K562 (cell line): ENCODE data around the gene MKNK1. TPM values are rescaled to one million over a fixed set of nuclear protein-coding genes. Genes with fewer than 3 reads are reported as not detected.

Experiments used
- CXXC5 ChIP-seq: fragments of 250-450 bp; sonication (Bioruptor Pico); IDR thresholded peaks from 2 replicates; pipeline ENCODE4 v1.8.0; 2022; ENCODE audit warnings: inconsistent platforms, mild to moderate bottlenecking, moderate library complexity
- FOSL1 ChIP-seq: fragments of 200-800 bp; sonication (Bioruptor generic); conservative IDR thresholded peaks from 2 replicates; pipeline ENCODE4 v1.6.1; 2016; ENCODE audit warnings: missing genetic modification characterization, missing compliant biosample characterization
- MEF2A ChIP-seq: IDR thresholded peaks from 2 replicates; pipeline ENCODE4 v1.6.1; 2011; ENCODE audit warnings: low read depth, mild to moderate bottlenecking, low read length, moderate library complexity; ENCODE audit not compliant: control insufficient read depth
- NR2F6 ChIP-seq: fragments of 450-650 bp; formaldehyde crosslinking; IDR thresholded peaks from 2 replicates; pipeline ENCODE4 v1.4.0; 2020; ENCODE audit warnings: mild to moderate bottlenecking
- POU5F1 ChIP-seq: fragments of 150-350 bp; IDR thresholded peaks from 2 replicates; pipeline ENCODE4 v1.6.1; 2014; ENCODE audit warnings: borderline replicate concordance, low read length, low read depth, mild to moderate bottlenecking; ENCODE audit not compliant: partially characterized antibody
- PTTG1 ChIP-seq: fragments of 450-650 bp; IDR thresholded peaks from 2 replicates; pipeline ENCODE4 v1.6.1; 2016; ENCODE audit warnings: low read depth, mild to moderate bottlenecking, missing genetic modification characterization, missing compliant biosample characterization
- SMAD3 ChIP-seq: fragments of 450-650 bp; formaldehyde crosslinking; conservative IDR thresholded peaks from 2 replicates; pipeline ENCODE4 v1.4.0; 2020; ENCODE audit warnings: mild to moderate bottlenecking
- TOE1 ChIP-seq, 2 experiments: fragments of 450-650 bp in 1 of 2; sonication (generic) in 1 of 2; formaldehyde crosslinking in 1 of 2; IDR thresholded peaks; 2 replicates each; pipeline versions ENCODE4 v1.7.1 to v1.8.0; 2016 to 2022; ENCODE audit warnings: borderline replicate concordance in 2 of 2, mild to moderate bottlenecking in 2 of 2, antibody characterized with exemption in 1 of 2, inconsistent platforms in 1 of 2, low read depth in 1 of 2, missing genetic modification reagents in 1 of 2, moderate library complexity in 1 of 2
- ZNF24 ChIP-seq: fragments of 450-650 bp; IDR thresholded peaks from 2 replicates; pipeline ENCODE4 v1.6.1; 2016
- polyA plus RNA-seq, 8 experiments: library from polyadenylated mRNA; depleted of rRNA in 4 of 8; stranded (reverse) in 5 of 8; unstranded in 3 of 8; fragments of >200 nt; fragmentation: Nextera tagmentation in 2 of 8; fragmentation: Illumina TruSeq in 1 of 8; extraction: Ambion mirVana in 2 of 8; extraction: Trizol in 1 of 8; gene quantifications; 2 replicates each; pipeline versions ENCODE4 v1.2.1 to v1.2.3, GENCODE V29; 2011 to 2014; ENCODE audit warnings: inconsistent platforms in 1 of 8, missing spikeins in 1 of 8
- total RNA-seq, 7 experiments: library from RNA; depleted of rRNA in 6 of 7; stranded (reverse); fragments of >200 nt in 6 of 7; fragmentation: Illumina TruSeq in 2 of 7; extraction: Trizol in 2 of 7; gene quantifications; 2 replicates each; pipeline versions ENCODE4 v1.2.1 to v1.2.3, GENCODE V29; 2011 to 2021; ENCODE audit warnings: low replicate concordance in 1 of 7
- TF ChIP-seq, protein P1 (sequence below): fragments of 150-350 bp; IDR thresholded peaks from 2 replicates; pipeline ENCODE4 v1.6.1; 2014; ENCODE audit warnings: low read depth, mild to moderate bottlenecking, low read length, borderline replicate concordance
- TF ChIP-seq, protein P2 (sequence below): IDR thresholded peaks from 2 replicates; pipeline ENCODE4 v1.6.1; 2012; ENCODE audit warnings: low read depth, low read length, improper control_type of control experiment, borderline replicate concordance
- TF ChIP-seq, protein P3 (sequence below): sonication (generic); formaldehyde crosslinking; IDR thresholded peaks from 2 replicates; pipeline ENCODE4 v1.8.1; 2023; ENCODE audit warnings: mild to moderate bottlenecking, missing genetic modification reagents
- TF ChIP-seq, protein P4 (sequence below): fragments of 450-650 bp; IDR thresholded peaks from 2 replicates; pipeline ENCODE4 v1.6.1; 2018; ENCODE audit not compliant: partially characterized antibody
- TF ChIP-seq, protein P5 (sequence below): fragments of 450-650 bp; formaldehyde crosslinking; IDR thresholded peaks from 2 replicates; pipeline ENCODE4 v1.4.0; 2020; ENCODE audit warnings: mild to moderate bottlenecking

MKNK1 gene
- total and polyA plus RNA-seq, 9 of the 15 experiments (the other 6 are each of a cell fraction or from before 2014, with no cell fraction given) = 27.7 to 51.3 (median 43.7) TPM

DNA sequence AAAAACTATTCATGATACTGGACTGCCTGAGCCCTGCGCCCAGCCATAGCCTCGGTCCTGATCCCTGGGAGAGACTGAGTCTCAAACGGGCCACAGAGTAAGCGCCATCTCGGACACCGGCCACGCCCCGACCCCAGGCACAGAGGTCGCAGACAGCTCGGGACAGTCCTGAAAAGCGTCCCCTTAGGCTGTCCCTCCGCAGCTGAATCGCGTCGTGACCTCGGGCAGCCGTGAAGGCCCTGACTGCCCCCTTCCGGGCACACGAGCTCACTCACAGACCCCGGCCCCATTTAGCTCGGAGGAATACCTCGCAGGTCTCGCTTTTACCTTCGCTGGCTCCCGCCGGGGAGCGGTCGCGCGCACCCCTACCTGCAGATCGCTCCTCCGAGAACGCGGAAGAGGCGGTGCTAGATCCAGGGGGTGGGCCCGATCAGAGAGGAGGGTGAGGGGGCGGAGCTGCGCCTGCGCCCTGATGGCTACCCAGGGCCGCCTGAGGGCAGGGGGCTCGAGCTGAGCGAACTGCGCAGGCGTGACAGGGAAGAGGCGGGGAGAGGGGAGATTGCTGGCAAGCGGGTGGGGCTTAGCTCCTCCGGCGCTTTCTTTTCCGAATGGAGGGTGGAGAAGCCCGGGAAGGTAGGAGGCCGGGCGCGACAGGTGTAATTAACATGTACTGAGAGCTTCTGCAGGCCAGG lies at the start of gene MKNK1 (continued):
- TF ChIP-seq, protein P1, sequence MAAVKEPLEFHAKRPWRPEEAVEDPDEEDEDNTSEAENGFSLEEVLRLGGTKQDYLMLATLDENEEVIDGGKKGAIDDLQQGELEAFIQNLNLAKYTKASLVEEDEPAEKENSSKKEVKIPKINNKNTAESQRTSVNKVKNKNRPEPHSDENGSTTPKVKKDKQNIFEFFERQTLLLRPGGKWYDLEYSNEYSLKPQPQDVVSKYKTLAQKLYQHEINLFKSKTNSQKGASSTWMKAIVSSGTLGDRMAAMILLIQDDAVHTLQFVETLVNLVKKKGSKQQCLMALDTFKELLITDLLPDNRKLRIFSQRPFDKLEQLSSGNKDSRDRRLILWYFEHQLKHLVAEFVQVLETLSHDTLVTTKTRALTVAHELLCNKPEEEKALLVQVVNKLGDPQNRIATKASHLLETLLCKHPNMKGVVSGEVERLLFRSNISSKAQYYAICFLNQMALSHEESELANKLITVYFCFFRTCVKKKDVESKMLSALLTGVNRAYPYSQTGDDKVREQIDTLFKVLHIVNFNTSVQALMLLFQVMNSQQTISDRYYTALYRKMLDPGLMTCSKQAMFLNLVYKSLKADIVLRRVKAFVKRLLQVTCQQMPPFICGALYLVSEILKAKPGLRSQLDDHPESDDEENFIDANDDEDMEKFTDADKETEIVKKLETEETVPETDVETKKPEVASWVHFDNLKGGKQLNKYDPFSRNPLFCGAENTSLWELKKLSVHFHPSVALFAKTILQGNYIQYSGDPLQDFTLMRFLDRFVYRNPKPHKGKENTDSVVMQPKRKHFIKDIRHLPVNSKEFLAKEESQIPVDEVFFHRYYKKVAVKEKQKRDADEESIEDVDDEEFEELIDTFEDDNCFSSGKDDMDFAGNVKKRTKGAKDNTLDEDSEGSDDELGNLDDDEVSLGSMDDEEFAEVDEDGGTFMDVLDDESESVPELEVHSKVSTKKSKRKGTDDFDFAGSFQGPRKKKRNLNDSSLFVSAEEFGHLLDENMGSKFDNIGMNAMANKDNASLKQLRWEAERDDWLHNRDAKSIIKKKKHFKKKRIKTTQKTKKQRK = no peak
- TF ChIP-seq TOE1 (IDR thresholded peaks at IDR 0.05; ENCODE audit: borderline replicate concordance) (no peak), TOE1 (CRISPR knock-in tag; IDR thresholded peaks at IDR 0.05; ENCODE audit: borderline replicate concordance, low read depth) (no peak), CXXC5 (peak; percentile 77), SMAD3 (CRISPR knock-in tag) (0 out of 2 replicates have a peak, but pooled peaks have one; percentile 43), POU5F1 (no peak), FOSL1 (tag) (no peak), NR2F6 (CRISPR knock-in tag) (no peak), PTTG1 (tag) (no peak), ZNF24 (no peak), MEF2A (no peak)
- TF ChIP-seq, protein P2, sequence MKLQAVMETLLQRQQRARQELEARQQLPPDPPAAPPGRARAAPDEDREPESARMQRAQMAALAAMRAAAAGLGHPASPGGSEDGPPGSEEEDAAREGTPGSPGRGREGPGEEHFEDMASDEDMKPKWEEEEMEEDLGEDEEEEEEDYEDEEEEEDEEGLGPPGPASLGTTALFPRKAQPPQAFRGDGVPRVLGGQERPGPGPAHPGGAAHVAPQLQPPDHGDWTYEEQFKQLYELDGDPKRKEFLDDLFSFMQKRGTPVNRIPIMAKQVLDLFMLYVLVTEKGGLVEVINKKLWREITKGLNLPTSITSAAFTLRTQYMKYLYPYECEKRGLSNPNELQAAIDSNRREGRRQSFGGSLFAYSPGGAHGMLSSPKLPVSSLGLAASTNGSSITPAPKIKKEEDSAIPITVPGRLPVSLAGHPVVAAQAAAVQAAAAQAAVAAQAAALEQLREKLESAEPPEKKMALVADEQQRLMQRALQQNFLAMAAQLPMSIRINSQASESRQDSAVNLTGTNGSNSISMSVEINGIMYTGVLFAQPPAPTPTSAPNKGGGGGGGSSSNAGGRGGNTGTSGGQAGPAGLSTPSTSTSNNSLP = no peak
- TF ChIP-seq, protein P3, sequence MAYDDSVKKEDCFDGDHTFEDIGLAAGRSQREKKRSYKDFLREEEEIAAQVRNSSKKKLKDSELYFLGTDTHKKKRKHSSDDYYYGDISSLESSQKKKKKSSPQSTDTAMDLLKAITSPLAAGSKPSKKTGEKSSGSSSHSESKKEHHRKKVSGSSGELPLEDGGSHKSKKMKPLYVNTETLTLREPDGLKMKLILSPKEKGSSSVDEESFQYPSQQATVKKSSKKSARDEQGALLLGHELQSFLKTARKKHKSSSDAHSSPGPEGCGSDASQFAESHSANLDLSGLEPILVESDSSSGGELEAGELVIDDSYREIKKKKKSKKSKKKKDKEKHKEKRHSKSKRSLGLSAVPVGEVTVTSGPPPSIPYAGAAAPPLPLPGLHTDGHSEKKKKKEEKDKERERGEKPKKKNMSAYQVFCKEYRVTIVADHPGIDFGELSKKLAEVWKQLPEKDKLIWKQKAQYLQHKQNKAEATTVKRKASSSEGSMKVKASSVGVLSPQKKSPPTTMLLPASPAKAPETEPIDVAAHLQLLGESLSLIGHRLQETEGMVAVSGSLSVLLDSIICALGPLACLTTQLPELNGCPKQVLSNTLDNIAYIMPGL (CRISPR knock-in tag) = no peak
- TF ChIP-seq, protein P4, sequence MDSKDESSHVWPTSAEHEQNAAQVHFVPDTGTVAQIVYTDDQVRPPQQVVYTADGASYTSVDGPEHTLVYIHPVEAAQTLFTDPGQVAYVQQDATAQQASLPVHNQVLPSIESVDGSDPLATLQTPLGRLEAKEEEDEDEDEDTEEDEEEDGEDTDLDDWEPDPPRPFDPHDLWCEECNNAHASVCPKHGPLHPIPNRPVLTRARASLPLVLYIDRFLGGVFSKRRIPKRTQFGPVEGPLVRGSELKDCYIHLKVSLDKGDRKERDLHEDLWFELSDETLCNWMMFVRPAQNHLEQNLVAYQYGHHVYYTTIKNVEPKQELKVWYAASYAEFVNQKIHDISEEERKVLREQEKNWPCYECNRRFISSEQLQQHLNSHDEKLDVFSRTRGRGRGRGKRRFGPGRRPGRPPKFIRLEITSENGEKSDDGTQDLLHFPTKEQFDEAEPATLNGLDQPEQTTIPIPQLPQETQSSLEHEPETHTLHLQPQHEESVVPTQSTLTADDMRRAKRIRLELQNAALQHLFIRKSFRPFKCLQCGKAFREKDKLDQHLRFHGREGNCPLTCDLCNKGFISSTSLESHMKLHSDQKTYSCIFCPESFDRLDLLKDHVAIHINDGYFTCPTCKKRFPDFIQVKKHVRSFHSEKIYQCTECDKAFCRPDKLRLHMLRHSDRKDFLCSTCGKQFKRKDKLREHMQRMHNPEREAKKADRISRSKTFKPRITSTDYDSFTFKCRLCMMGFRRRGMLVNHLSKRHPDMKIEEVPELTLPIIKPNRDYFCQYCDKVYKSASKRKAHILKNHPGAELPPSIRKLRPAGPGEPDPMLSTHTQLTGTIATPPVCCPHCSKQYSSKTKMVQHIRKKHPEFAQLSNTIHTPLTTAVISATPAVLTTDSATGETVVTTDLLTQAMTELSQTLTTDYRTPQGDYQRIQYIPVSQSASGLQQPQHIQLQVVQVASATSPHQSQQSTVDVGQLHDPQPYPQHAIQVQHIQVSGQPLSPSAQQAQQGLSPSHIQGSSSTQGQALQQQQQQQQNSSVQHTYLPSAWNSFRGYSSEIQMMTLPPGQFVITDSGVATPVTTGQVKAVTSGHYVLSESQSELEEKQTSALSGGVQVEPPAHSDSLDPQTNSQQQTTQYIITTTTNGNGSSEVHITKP = peak; percentile 89
- TF ChIP-seq, protein P5, sequence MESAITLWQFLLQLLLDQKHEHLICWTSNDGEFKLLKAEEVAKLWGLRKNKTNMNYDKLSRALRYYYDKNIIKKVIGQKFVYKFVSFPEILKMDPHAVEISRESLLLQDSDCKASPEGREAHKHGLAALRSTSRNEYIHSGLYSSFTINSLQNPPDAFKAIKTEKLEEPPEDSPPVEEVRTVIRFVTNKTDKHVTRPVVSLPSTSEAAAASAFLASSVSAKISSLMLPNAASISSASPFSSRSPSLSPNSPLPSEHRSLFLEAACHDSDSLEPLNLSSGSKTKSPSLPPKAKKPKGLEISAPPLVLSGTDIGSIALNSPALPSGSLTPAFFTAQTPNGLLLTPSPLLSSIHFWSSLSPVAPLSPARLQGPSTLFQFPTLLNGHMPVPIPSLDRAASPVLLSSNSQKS (CRISPR knock-in tag) = no peak
